GM23338 (cell line): ENCODE data around the gene CPLX3.

Experiments
- CTCF ChIP-seq, 2 experiments: fragments of 200-600 bp in 1 of 2; sonication (generic) in 1 of 2; conservative IDR thresholded peaks; 2 replicates each; pipeline versions ENCODE4 v1.5.1 to v1.6.1; 2016 to 2017; ENCODE audit warnings: antibody characterized with exemption in 2 of 2, low read depth in 2 of 2, mild to moderate bottlenecking in 2 of 2, moderate library complexity in 1 of 2
- EZH2 ChIP-seq: fragments of 200-600 bp; sonication (generic); IDR thresholded peaks from one replicate; pipeline ENCODE4 v1.8.0; 2017; ENCODE audit warnings: antibody characterized with exemption, mild to moderate bottlenecking, low read depth; ENCODE audit not compliant: unreplicated experiment
- NANOG ChIP-seq: IDR thresholded peaks from 2 replicates; pipeline ENCODE4 v1.6.1; 2016; ENCODE audit warnings: antibody characterized with exemption, borderline replicate concordance
- POLR2AphosphoS5 ChIP-seq: IDR thresholded peaks from 2 replicates; pipeline ENCODE4 v1.6.1; 2016; ENCODE audit warnings: antibody characterized with exemption, low read depth
- REST ChIP-seq: IDR thresholded peaks from one replicate; pipeline ENCODE4 v1.6.1; 2018; ENCODE audit warnings: antibody characterized with exemption; ENCODE audit not compliant: unreplicated experiment

DNA sequence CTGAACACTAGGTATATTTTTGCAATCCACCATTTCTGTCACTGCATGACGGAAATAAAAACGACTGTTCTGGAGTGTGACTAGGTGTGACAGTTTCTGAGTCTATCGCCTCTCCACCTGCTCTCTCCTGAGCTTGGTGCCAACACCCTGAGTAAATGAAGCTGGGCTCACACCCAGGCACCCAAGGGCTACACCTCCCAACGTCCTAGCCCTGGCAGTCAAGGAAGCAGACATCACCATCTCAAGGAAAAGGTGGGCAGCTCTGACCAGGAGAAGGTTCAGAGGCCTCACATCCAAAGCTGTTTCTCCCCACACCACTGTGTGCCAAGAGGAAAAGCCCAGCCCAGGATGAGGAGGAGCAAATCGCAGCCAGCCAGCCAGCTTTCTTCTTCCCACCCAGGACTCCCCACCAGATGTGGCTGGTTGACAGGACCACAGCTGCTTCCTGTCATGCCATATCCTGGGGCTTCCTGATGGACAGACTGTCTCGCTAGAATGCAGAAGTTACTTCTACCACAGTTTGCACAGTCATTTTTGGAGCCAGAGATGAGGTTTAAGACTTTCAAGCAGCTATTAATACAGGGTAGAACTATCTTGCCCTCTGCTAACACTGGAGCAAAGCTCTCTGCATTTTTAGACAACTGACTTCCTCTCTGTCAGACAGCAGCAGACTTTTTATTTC lies 43.4 kb downstream of the CPLX3 start:
- TF ChIP-seq CTCF (conservative IDR thresholded peaks at IDR 0.05; ENCODE audit: low read depth in 2 of 2) (no peak), POLR2AphosphoS5 (no peak), EZH2 (no peak), NANOG (no peak), REST (no peak)
